HG02763 (cell line): ENCODE measurements around the gene FNIP2.
"Not testable (repeated sequence)": the region's sequence is repeated elsewhere in the genome, so short reads cannot be mapped to it uniquely, and the experiment has no call there.

Source experiments
- ATAC-seq: cut with Tn5 transposase; IDR thresholded peaks from one replicate; pipeline ENCODE4 v1.9.1; 2021; ENCODE audit warnings: mild to moderate bottlenecking, moderate library complexity; ENCODE audit not compliant: unreplicated experiment

Gene FNIP2

GRCh38 chr4:158768555-158769174 lies at the start of gene FNIP2:
Gene FNIP2 (plus strand): TSS chr4:158769026. CDS start chr4:158769213, 187 bp downstream.
- peak; percentile 86 for ATAC-seq

DNA sequence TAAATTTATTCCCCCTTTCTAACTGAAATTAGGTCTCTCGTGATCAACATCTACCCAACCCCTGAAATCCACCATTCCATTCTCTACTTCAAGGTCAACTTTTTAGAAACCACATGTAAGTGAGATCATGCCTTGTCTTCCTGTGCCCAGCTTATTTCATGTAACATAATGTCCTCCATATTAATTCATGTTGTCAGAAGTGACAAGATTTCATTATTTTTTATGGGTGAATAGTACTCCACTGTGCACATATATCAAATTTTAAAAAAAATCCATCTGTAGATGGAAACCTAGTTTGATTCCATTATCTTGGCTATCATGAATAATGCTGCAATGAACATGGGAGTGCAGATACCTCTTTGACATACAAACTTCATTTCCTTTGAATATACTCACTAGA lies 47.1 kb upstream of the FNIP2 start:
- ATAC-seq: no peak

GRCh38 chr4:158722291-158722916 lies 46.4 kb upstream of the FNIP2 start:
- no peak for ATAC-seq

- ATAC-seq: peak; percentile 97
These were observed 45.7 kb upstream of the FNIP2 start, which contains the start of gene PPID for GRCh38 chr4:158722917-158723793. Gene PPID (minus strand): TSS chr4:158723396. CDS start chr4:158723288, 108 bp downstream.

GRCh38 chr4:158724637-158725036 lies 44.2 kb upstream of the FNIP2 start:
- no peak for ATAC-seq

GRCh38 chr4:158726633-158727032 lies 42.2 kb upstream of the FNIP2 start:
- no peak for ATAC-seq

GRCh38 chr4:158728236-158728635 lies 40.6 kb upstream of the FNIP2 start:
- ATAC-seq: no peak

- ATAC-seq: no peak
These were observed 38.9 kb upstream of the FNIP2 start for GRCh38 chr4:158729716-158730559.

GRCh38 chr4:158738866-158739265 lies 30.0 kb upstream of the FNIP2 start:
- no peak for ATAC-seq

DNA sequence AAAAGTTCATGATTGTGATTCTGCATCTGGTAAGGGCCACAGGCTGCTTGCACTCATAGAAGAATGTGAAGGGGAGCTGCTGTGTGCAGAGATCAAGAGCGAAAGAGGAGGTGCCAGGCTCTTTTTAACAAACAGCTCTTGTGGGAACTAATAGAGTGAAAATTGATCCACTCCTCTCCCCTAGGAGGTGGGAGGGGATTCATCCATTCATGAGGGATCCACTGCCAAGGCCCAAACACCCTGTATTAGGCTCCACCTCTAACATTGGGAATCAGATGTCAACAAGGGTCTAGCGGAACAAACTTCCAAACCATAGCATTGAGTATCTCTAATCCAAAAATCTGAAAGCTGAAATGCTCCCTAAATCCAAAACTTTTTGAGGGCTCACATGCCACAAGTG lies 29.2 kb upstream of the FNIP2 start:
- no peak for ATAC-seq

- ATAC-seq: no peak
These were observed 27.4 kb upstream of the FNIP2 start for GRCh38 chr4:158741326-158742021.

- ATAC-seq: not testable (repeated sequence)
These were observed 22.3 kb upstream of the FNIP2 start for GRCh38 chr4:158746537-158746936.

DNA sequence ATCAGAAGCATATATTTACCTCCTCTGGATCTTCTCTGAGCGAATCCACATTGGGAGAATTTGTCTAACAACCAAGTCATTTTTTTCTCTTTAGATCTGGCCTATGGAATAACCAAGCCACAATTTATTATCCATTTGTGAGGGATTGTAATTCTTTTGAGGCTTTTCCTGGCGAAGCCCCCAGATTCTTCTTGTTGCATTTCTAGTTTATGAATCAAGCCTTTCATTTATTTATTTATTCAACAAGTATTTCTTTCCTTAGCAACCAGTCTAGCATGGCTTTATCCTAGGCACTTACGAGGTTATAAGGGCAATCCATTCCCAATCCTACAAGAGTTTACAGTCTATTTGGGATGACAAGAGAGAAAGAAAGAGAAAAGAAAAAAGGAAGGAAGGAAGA lies 18.4 kb upstream of the FNIP2 start:
- ATAC-seq: no peak

DNA sequence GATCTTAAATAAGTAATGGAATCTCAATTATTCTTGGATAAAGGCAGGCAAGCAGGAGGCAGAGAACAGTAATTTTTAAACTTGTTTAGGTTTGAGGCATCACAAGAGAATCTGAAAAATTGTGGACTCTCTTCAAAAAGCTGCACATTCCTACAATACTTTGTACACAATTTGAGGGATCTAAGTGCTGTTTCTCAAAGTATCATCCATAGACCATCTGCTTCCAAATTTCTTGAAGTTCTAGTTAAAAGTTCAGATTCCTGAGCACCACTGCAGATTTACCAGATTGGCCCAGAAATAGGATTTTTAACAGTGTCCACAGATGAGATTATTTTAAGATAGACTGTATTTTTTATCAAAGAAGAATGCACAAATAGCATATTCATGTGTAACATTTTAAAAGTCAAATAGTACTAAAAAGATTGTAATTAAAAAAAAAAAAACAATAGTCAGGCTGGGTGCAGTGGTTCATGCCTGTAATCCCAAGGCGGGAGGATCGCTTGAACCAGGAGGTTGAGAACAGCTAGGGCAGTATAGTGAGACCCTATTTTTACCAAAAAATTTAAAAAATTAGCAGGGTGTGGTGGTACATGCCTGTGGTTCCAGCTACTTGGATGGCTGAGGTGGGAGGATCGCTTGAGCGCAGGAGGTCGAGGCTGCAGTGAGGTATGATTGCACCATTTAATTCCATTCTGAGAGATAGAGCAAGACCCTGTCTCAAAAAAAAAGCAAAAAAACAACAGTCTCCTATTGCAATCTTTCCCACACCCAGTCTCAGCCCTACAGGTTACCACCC lies 14.2 kb upstream of the FNIP2 start:
- ATAC-seq: no peak

DNA sequence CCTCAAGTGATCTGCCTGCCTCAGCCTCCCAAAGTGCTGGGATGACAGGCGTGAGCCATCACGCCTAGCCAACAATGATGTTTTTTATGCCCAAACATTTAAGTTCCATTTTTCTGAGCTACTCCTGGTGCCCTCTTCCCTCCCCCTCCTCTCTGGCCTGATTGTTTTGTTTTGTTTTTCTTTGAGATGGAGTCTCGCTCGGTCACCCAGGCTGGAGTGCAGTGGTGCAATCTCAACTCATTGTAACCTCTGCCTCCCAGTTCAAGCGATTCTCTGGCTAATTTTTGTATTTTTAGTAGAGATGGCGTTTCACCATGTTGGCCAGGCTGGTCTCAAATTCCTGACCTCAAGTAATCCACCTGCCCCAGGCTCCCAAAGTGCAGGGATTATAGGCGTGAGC lies 13.0 kb upstream of the FNIP2 start:
- not testable (repeated sequence) for ATAC-seq

GRCh38 chr4:158756588-158756987 lies 12.2 kb upstream of the FNIP2 start:
- ATAC-seq: no peak

DNA sequence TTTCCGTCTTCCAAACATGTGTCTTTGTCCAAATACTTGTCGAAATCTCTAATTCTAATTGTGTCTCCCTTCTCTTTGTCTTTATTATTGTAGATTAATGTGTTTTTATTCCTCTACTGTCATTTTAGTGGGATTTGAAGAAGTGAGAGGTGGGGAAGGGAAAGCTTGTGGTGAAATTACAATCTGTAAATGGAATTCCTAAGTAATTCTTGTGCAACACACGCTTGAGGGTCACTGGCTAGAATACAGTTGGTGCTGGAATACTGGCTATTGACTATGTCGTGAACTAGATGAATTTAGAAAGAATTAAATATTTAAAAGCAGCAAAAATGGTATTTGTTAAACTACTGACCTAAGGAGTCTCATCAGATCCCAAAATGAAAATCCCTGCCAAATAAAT lies 10.7 kb upstream of the FNIP2 start:
- no peak for ATAC-seq

GRCh38 chr4:158758703-158759102 lies 10.1 kb upstream of the FNIP2 start:
- no peak for ATAC-seq

DNA sequence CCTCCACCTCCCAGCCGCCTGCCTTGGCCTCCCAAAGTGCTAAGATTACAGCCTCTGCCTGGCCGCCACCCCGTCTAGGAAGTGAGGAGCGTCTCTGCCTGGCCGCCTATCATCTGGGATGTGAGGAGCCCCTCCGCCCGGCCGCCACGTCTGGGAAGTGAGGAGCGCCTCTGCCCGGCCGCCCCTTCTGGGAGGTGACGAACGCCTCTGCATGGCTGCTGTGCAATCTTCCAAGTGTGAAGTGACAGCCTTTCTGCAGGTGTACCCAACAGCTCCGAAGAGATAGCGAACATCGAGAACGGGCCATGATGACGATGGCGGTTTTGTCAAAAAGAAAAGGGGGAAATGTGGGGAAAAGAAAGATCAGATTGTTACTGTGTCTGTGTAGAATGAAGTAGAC lies 9.3 kb upstream of the FNIP2 start:
- ATAC-seq: not testable (repeated sequence)
